SK-N-SH (cell line): Measurements from ENCODE around the gene AUTS2.

Experiments used
- CTCF ChIP-seq: fragments of 200-600 bp; sonication (generic); IDR thresholded peaks from 2 replicates; pipeline ENCODE4 v1.6.1; 2017; ENCODE audit warnings: antibody characterized with exemption, mild to moderate bottlenecking, moderate library complexity
- EP300 ChIP-seq, 2 experiments: IDR thresholded peaks; 2 replicates each; pipeline versions ENCODE4 v1.4.0 to v1.6.1; 2012; ENCODE audit warnings: borderline replicate concordance in 1 of 2, low read depth in 1 of 2, low read length in 1 of 2
- EZH2phosphoT487 ChIP-seq: fragments of 200-600 bp; sonication (generic); IDR thresholded peaks from 2 replicates; pipeline ENCODE4 v1.6.1; 2017; ENCODE audit warnings: low read depth, mixed run types, mild to moderate bottlenecking, antibody characterized with exemption, moderate library complexity, borderline replicate concordance
- JUND ChIP-seq: IDR thresholded peaks from 2 replicates; pipeline ENCODE4 v1.4.0; 2012
- MAX ChIP-seq: IDR thresholded peaks from 2 replicates; pipeline ENCODE4 v1.4.0; 2012; ENCODE audit warnings: low read depth
- NFIC ChIP-seq: IDR thresholded peaks from 2 replicates; pipeline ENCODE4 v1.4.0; 2012; ENCODE audit warnings: borderline replicate concordance
- NRF1 ChIP-seq: IDR thresholded peaks from 2 replicates; pipeline ENCODE4 v1.6.1; 2012; ENCODE audit warnings: low read depth, mild to moderate bottlenecking, low read length
- POLR2AphosphoS5 ChIP-seq: IDR thresholded peaks from 2 replicates; pipeline ENCODE4 v1.6.1; 2012; ENCODE audit warnings: low read depth, low read length
- RAD21 ChIP-seq: IDR thresholded peaks from 2 replicates; pipeline ENCODE4 v1.6.1; 2012; ENCODE audit warnings: mild to moderate bottlenecking, low read length
- SIN3A ChIP-seq: IDR thresholded peaks from 2 replicates; pipeline ENCODE4 v1.6.1; 2012; ENCODE audit warnings: low read depth, mild to moderate bottlenecking, low read length, moderate library complexity, borderline replicate concordance

DNA sequence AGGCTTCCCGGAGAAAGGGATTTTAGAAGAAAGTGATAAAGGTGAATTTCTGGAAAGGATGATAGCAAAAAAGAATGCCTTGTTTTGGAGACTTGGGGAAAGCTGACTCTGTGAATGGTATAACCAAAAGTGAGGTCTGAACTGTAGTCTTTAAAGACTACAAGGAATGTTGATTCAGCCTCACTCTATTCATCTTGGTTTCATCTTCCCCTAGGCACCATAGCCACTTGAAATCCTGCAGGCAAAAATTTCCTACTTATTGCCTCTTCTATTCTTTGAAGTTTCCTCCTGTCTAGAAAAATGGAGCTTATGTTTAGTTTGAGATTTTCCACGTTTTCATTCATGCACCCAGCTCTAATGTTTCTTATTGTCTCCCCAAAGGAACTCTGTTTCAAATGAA is 518.0 kb downstream of the AUTS2 start:
- TF ChIP-seq CTCF (no peak), JUND (no peak), SIN3A (no peak), POLR2AphosphoS5 (no peak), EP300 (IDR thresholded peaks at IDR 0.05; ENCODE audit: borderline replicate concordance in 1 of 2, low read depth in 1 of 2, low read length in 1 of 2) (no peak), MAX (no peak), NFIC (no peak), EZH2phosphoT487 (no peak), NRF1 (no peak), RAD21 (no peak)
